Posterior cingulate gyrus (tissue), 11 donors: ENCODE data around the gene NELFCD.
"Not testable (repeated sequence)": the region's sequence is repeated elsewhere in the genome, so short reads cannot be mapped to it uniquely, and the experiment has no call there.

Experiments used
- DNase-seq, 10 donors: peaks; one replicate each; pipeline versions ENCODE4 v3.0.0 to v3.0.0-alpha.2; 2020 to 2021; ENCODE audit warnings: mixed read lengths in 3 of 10
- intact Hi-C: fragments of 100-400 bp; cut with DNase I; formaldehyde crosslinking; loops from one replicate; pipeline ENCODE4 v1.15.1; 2023

The NELFCD gene, protein sequence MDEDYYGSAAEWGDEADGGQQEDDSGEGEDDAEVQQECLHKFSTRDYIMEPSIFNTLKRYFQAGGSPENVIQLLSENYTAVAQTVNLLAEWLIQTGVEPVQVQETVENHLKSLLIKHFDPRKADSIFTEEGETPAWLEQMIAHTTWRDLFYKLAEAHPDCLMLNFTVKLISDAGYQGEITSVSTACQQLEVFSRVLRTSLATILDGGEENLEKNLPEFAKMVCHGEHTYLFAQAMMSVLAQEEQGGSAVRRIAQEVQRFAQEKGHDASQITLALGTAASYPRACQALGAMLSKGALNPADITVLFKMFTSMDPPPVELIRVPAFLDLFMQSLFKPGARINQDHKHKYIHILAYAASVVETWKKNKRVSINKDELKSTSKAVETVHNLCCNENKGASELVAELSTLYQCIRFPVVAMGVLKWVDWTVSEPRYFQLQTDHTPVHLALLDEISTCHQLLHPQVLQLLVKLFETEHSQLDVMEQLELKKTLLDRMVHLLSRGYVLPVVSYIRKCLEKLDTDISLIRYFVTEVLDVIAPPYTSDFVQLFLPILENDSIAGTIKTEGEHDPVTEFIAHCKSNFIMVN

GRCh38 chr20:58980711-58981627 is at the start of gene NELFCD:
TSS of gene NELFCD (plus strand) at chr20:58981256. CDS start at chr20:58981310, 54 bp downstream.
- intact Hi-C loops: loop anchor here (2.0 to 5.0 kb wide), 3 partner anchors 51 to 88 kb away; partner anchors contain the start of gene ATP5F1E

GRCh38 chr20:58932170-58932569 is 48.9 kb upstream of the NELFCD start:
- intact Hi-C loops: no loop called here
- DNase-seq: no peak

More at GRCh38 chr20:58980711-58981627, at the start of gene NELFCD:
- DNase-seq: peak; percentile 70 to 97 (median 78)

DNA sequence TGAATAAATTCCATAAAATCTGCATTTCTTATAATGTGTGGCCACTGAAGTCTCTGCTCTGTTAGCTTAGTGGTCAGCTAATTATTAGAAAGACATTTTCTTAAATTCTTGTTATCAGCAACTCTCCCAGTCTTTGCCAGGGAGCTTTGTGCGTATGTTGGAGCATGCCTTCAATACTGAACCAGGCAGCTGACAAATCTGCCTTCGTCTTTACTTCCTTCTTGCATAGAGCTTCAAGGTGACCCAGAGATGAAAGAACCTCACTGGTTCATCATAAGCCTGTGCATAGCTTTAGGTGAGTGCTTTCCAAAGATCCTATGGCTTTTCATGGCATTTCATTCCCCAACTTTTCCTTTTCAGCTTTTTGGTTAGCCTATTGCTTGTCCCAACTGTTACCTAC is 43.0 kb upstream of the NELFCD start:
- intact Hi-C loops: no loop called here
- no peak for DNase-seq

DNA sequence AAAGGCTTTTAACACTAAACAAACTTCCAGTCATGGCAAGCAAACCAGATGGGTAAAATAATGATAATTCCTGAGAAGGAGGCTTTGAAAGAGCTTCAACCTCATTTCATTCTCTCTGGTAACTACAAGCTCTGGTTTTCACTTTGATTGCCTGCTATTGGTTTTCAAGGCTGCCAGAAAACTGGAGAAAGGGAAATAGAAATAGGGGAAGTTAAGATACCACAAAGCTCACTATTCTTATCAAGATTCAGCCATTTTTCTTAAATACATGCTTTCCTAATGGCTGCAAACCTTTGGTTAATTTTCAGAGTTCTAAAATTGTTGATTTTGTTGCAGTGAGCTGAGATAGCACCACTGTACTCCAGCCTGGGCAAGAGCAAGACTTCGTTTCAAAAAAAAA is 42.5 kb upstream of the NELFCD start:
- DNase-seq: no peak

GRCh38 chr20:58941471-58941870 is 39.6 kb upstream of the NELFCD start:
- intact Hi-C loops: no loop called here
- DNase-seq: no peak

More for the DNA sequence above, 42.5 kb upstream of the NELFCD start:
- intact Hi-C loops: no loop called here

- intact Hi-C loops: no loop called here
- no peak for DNase-seq
Observed at GRCh38 chr20:58942549-58942948, 38.5 kb upstream of the NELFCD start.

GRCh38 chr20:58944610-58945009 is 36.4 kb upstream of the NELFCD start:
- intact Hi-C loops: no loop called here
- no peak for DNase-seq

DNA sequence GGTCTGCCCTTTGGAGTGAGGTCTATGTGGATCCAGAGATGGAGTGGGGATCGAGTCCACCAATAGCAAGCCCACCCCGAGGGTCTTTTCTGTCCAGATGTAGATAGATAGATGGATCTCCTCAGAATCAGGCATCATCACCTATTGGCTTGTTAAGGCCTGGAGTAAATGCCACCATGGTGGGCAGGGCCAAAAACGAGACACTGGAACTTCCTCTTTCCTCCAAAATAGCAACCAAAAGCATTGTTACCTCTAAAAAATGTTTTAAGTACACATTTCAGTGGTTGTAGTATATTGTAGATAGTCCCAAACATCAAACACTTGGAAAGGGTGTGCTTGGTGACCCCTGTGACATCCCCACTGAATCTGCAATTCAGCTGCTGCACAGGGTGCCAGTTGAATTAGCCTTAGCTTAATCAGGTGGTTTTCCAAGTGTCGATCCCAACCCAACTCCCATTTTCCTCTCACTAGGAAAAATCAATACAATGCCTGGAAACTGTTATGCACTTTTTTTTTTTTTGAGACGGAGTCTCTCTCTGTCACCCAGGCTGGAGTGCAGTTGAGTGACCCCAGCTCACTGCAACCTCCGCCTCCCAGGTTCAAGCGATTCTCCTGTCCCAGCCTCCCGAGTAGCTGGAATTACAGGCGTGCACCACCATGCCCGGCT is 35.0 kb upstream of the NELFCD start:
- no peak for DNase-seq
- intact Hi-C loops: no loop called here

- intact Hi-C loops, DNase-seq: not testable (repeated sequence)
Observed at GRCh38 chr20:58947797-58948388, 33.2 kb upstream of the NELFCD start.

DNA sequence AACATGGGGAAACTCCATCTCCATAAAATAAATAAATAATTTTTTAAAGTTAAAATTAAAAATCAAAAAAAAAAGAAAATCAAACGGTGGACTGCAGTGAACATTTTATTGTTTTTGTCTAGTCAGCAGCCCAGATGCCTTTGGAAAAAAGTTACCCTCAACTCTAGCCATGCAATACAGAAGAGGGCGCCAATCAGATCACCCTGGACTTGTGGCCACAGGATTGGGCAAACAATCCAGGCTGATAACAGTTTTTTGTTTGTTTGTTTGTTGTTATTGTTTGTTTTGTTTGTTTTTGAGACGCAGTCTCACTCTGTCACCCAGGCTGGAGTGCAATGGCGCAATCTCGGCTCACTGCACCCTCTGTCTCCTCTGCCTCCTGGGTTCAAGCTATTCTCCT is 30.5 kb upstream of the NELFCD start:
- intact Hi-C loops: no loop called here
- DNase-seq: no peak

DNA sequence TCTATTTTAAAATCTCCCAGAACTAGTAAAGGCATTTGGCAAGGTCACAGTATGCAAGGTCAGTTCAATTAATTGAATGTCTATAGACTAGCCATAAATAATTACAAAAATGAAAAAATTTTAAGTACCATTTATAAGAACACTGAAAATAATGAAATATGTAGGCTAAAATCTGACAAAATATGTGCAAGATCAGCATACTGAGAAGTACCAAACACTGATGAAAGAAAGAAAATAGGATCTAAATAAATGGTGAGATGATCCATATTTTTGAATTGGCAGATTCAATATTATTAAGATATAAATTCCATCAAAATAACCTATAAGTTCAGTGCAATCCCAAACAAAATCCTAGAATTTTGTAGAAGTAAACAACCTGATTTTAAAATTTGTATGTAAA is 28.0 kb upstream of the NELFCD start:
- intact Hi-C loops: no loop called here
- DNase-seq: no peak

GRCh38 chr20:58956078-58956477 is 25.0 kb upstream of the NELFCD start:
- no peak for DNase-seq
- intact Hi-C loops: no loop called here

DNA sequence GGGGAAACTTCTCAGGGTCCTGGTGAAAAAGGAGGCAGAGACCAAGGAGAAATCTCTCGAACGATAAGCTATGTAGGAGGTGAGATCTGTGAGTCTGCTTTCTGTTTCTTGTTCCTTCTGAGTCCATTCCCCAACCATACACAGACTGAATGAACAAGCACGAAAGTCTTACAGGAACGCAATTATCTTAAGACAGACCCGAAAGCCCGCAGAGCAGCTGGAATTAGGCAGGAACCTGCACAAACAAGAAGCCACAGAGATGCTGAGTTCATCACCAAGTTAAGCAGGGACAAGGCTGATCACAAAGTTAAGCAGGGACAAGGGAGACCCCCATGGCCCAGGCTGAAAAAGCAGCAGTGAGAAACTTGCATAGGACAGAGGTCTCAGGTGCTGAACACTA is 21.4 kb upstream of the NELFCD start:
- DNase-seq: no peak
- intact Hi-C loops: no loop called here

- intact Hi-C loops: no loop called here
Observed at GRCh38 chr20:58963060-58963584, 17.9 kb upstream of the NELFCD start.

DNA sequence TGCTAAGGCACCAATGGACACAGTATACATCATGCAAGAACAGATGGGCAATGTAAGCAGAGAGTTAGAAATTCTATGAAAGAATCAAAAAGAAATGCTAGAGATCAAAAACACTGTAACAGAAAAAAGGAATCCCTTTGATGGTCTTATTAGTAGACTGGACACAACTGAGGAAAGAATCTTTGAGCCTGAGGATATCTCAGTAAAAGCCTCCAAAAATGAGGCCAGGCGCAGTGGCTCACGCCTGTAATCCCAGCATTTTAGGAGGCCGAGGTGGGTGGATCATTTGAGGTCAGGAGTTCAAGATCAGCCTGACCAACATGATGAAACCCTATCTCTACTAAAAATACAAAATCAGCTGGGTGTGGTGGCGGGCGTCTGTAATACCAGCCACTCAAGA is 17.1 kb upstream of the NELFCD start:
- DNase-seq, intact Hi-C loops: not testable (repeated sequence)

More at GRCh38 chr20:58963060-58963584, 17.9 kb upstream of the NELFCD start:
- no peak for DNase-seq

- DNase-seq: no peak
- intact Hi-C loops: no loop called here
Observed at GRCh38 chr20:58965270-58966064, 15.6 kb upstream of the NELFCD start.

GRCh38 chr20:58967652-58968429 is 13.2 kb upstream of the NELFCD start:
- DNase-seq: no peak
- intact Hi-C loops: no loop called here

- no peak for DNase-seq
- intact Hi-C loops: no loop called here
Observed at GRCh38 chr20:58969439-58969838, 11.6 kb upstream of the NELFCD start.
